BLaER1 (cell line): ENCODE data around the gene NAV2.

Experiments used
- H3K27ac ChIP-seq: shearing (Covaris generic); formaldehyde crosslinking; 2 replicates; pipeline ENCODE4 v1.8.1; 2022
- H3K27me3 ChIP-seq: shearing (Covaris generic); formaldehyde crosslinking; 2 replicates; pipeline ENCODE4 v1.8.1; 2022
- H3K36me3 ChIP-seq: shearing (Covaris generic); formaldehyde crosslinking; 2 replicates; pipeline ENCODE4 v1.8.1; 2022
- H3K4me1 ChIP-seq: shearing (Covaris generic); formaldehyde crosslinking; 2 replicates; pipeline ENCODE4 v1.8.1; 2022
- H3K4me2 ChIP-seq: shearing (Covaris generic); formaldehyde crosslinking; 2 replicates; pipeline ENCODE4 v1.8.1; 2022
- H3K4me3 ChIP-seq: shearing (Covaris generic); formaldehyde crosslinking; 2 replicates; pipeline ENCODE4 v1.8.1; 2022
- H3K9ac ChIP-seq: shearing (Covaris generic); formaldehyde crosslinking; 2 replicates; pipeline ENCODE4 v1.8.1; 2022
- H3K9me3 ChIP-seq: shearing (Covaris generic); formaldehyde crosslinking; 2 replicates; pipeline ENCODE4 v1.8.1; 2022
- H4K20me1 ChIP-seq: shearing (Covaris generic); formaldehyde crosslinking; 2 replicates; pipeline ENCODE4 v1.8.1; 2022
- Cebpa-rat ChIP-seq: shearing (Covaris generic); IDR thresholded peaks from 2 replicates; pipeline ENCODE4 v1.8.1; 2022

NAV2 gene

DNA sequence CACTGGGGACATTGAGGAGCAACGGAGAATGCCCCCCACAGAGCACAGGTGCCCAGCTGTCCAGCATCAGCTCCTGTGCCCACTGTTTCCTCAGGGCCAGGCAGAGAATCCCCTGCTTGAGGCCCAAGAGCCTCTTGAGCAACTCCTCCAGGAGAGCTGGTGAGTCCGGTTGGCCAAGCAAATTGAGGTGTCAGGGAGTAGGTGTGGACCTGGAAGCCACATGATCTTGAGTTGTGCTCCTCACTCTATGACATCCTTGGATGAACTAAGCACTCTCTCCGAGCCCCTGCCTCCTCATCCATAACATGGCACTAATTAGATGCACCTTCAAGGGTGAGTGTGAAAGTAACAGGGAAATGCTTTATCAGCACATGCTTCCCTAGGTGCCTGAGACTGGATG is 326.3 kb downstream of the NAV2 start:
- Histone ChIP-seq H3K4me3 (no peak overlapping the region), H3K9me3 (no peaks in the 10 kb centered on the region), H3K27ac (no peak overlapping the region), H4K20me1 (no peaks in the 10 kb centered on the region), H3K27me3 (no peaks in the 10 kb centered on the region), H3K4me2 (no peak overlapping the region), H3K36me3 (no peaks in the 10 kb centered on the region), H3K9ac (no peak overlapping the region), H3K4me1 (peaks cover 15% of the 10 kb centered on the region)
- TF ChIP-seq Cebpa-rat = no peak

DNA sequence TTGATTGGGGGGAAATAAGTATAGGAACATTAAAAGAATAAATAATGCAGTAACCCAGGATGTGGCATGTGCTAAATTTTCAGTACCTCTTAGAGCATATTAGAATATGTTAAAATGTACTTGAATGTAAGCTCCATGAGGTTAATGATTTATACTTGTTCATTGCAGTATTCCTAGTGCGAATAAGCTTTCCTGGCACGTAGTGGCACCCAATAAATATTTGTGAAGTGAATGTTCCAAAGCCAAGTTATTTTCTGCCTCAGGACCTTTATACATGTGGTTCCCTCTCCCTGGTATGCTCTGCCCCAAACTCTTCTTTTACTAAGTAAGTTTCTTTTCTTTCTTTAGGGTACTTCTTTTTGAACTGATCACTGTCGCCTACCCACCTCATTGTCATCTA is 328.9 kb downstream of the NAV2 start:
- no peaks in the 10 kb centered on the region for H3K36me3 ChIP-seq
- H3K4me1 ChIP-seq = peaks cover 40% of the 10 kb centered on the region
- TF ChIP-seq Cebpa-rat = no peak
- no peaks in the 10 kb centered on the region for H3K9me3 ChIP-seq
- no peak overlapping the region for H3K9ac ChIP-seq
- no peaks in the 10 kb centered on the region for H3K27me3 ChIP-seq
- no peaks in the 10 kb centered on the region for H4K20me1 ChIP-seq
- H3K4me3 ChIP-seq = no peak overlapping the region
- no peak overlapping the region for H3K4me2 ChIP-seq
- no peak overlapping the region for H3K27ac ChIP-seq

DNA sequence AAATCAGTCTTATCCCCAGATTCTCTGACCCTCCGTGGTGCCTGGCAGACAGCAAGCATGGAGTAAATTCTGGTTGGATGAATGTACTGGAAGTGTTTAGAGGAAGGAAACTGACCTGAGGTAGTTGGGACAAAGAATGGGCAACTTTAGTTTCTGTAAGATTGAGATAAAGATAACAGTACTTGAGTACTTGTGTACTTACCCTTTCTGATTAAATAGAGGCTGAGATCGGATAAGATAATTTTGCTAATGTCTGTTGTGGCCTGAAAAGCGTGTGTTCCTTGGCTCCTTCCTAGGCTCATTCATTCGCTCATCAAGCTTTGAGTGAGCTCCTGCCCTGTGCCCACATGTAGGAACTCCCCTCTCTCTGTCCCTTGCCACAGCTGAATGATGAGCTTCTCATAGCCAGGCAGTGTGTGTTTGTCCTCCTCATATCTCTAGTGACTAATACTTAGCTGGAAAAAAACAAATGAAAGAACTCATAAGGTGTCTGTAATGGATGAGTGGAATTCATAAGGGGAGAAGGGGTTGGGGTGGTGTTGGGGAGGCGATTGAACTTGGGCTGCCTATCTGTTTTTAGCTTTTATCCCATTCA is 329.5 kb downstream of the NAV2 start:
- Histone ChIP-seq H3K4me2 (peak overlapping the region; percentile 11; the same call in 1 of the 2 replicates), H3K36me3 (no peaks in the 10 kb centered on the region), H3K9me3 (no peaks in the 10 kb centered on the region), H3K9ac (no peak overlapping the region), H3K27ac (no peak overlapping the region), H3K27me3 (no peaks in the 10 kb centered on the region), H3K4me3 (no peak overlapping the region), H3K4me1 (peaks cover 47% of the 10 kb centered on the region), H4K20me1 (no peaks in the 10 kb centered on the region)
- TF ChIP-seq Cebpa-rat = no peak

DNA sequence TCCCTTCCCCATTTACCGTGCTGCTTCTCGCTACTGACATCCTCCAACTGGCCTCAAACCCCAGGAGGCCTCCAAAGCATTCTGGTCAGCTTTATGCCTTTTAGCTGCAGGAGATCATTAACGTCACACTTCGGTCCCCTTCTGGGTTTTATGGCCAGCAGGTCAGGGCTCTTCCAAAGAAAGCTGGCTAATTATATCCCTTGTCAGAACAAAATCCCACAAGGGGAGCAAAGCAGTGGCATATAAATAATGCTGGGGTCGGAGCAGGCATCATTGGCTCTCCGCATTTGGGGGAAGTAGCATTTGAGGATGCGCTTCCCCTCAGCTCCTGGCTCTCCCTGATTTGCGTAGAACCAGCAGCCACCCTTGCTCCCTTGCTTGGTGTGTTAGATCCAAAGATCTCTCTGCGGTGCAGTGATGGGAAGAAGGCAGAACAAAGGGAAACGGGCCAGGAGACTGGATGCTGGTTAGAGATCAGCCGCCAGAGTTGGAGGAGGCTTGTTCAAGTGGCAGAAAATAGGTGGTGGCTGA is 330.2 kb downstream of the NAV2 start:
- no peaks in the 10 kb centered on the region for H3K9me3 ChIP-seq
- peak overlapping the region; percentile 11; the same call in 1 of the 2 replicates for H3K4me2 ChIP-seq
- no peak overlapping the region for H3K4me3 ChIP-seq
- H3K36me3 ChIP-seq = no peaks in the 10 kb centered on the region
- H3K9ac ChIP-seq = no peak overlapping the region
- no peaks in the 10 kb centered on the region for H3K27me3 ChIP-seq
- no peak for TF ChIP-seq Cebpa-rat
- no peak overlapping the region for H3K27ac ChIP-seq
- H3K4me1 ChIP-seq = peaks cover 50% of the 10 kb centered on the region
- H4K20me1 ChIP-seq = no peaks in the 10 kb centered on the region

DNA sequence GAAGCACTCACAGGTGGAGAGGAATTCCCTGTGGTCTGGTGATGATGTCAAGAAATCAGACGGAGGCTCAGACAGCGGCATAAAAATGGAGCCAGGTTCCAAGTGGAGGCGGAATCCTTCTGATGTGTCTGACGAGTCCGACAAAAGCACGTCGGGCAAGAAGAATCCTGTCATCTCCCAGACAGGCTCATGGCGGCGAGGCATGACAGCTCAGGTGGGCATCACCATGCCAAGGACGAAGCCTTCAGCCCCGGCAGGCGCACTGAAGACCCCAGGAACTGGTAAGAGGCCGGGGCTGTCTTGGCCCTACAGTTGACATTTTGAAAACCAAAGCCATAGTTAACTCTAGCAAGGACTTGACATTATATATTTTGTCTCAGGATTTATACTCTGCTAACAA is 331.4 kb downstream of the NAV2 start:
- no peak overlapping the region for H3K27ac ChIP-seq
- H3K36me3 ChIP-seq = no peaks in the 10 kb centered on the region
- peaks cover 53% of the 10 kb centered on the region for H3K4me1 ChIP-seq
- H3K9ac ChIP-seq = no peak overlapping the region
- no peak overlapping the region for H3K4me3 ChIP-seq
- no peak for TF ChIP-seq Cebpa-rat
- H3K4me2 ChIP-seq = peak overlapping the region; percentile 57; the same call in 1 of the 2 replicates
- H4K20me1 ChIP-seq = no peaks in the 10 kb centered on the region
- H3K27me3 ChIP-seq = no peaks in the 10 kb centered on the region
- no peaks in the 10 kb centered on the region for H3K9me3 ChIP-seq

DNA sequence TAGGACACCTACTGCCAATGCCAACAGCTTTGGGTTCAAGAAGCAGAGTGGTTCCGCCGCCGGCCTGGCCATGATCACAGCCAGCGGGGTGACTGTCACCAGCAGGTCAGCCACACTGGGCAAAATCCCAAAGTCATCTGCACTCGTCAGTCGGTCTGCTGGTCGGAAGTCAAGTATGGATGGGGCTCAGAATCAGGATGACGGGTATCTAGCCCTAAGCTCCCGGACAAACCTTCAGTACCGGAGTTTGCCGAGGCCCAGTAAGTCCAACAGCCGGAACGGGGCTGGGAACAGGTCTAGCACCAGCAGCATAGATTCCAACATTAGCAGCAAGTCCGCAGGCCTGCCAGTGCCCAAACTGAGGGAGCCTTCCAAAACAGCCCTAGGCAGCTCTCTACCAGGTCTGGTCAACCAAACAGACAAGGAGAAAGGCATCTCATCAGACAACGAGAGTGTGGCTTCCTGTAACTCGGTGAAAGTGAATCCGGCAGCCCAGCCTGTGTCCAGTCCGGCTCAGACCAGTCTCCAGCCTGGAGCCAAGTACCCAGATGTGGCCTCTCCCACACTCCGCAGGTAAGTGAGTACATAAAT is 332.6 kb downstream of the NAV2 start:
- no peak overlapping the region for H3K27ac ChIP-seq
- no peak overlapping the region for H3K9ac ChIP-seq
- H3K27me3 ChIP-seq = no peaks in the 10 kb centered on the region
- H3K4me2 ChIP-seq = peak overlapping the region; percentile 57
- no peaks in the 10 kb centered on the region for H3K9me3 ChIP-seq
- no peaks in the 10 kb centered on the region for H4K20me1 ChIP-seq
- H3K4me3 ChIP-seq = no peak overlapping the region
- H3K36me3 ChIP-seq = no peaks in the 10 kb centered on the region
- no peak for TF ChIP-seq Cebpa-rat
- H3K4me1 ChIP-seq = peaks cover 59% of the 10 kb centered on the region

DNA sequence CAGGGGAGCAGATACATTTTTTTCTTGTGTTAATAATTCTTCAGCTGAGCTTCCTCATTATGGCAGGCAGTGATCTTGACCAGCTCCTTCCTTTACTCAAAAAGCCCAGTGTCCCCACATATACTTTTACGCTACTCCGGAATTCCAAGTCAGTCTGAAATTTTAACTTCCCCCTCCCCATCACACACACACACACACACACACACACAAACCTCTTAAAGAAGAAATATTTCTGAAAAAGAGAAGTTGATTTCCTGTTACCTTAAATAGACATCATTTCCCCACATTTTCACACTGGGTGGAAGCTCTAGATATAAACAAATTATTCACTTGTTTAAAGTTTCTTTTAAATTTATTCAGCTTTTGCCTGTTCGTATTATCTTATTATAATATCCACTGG is 333.8 kb downstream of the NAV2 start:
- no peak overlapping the region for H3K4me3 ChIP-seq
- no peaks in the 10 kb centered on the region for H3K36me3 ChIP-seq
- no peaks in the 10 kb centered on the region for H4K20me1 ChIP-seq
- H3K9ac ChIP-seq = no peak overlapping the region
- peaks cover 59% of the 10 kb centered on the region for H3K4me1 ChIP-seq
- H3K4me2 ChIP-seq = peak overlapping the region; percentile 57
- TF ChIP-seq Cebpa-rat = no peak
- H3K9me3 ChIP-seq = no peaks in the 10 kb centered on the region
- H3K27ac ChIP-seq = no peak overlapping the region
- no peaks in the 10 kb centered on the region for H3K27me3 ChIP-seq

DNA sequence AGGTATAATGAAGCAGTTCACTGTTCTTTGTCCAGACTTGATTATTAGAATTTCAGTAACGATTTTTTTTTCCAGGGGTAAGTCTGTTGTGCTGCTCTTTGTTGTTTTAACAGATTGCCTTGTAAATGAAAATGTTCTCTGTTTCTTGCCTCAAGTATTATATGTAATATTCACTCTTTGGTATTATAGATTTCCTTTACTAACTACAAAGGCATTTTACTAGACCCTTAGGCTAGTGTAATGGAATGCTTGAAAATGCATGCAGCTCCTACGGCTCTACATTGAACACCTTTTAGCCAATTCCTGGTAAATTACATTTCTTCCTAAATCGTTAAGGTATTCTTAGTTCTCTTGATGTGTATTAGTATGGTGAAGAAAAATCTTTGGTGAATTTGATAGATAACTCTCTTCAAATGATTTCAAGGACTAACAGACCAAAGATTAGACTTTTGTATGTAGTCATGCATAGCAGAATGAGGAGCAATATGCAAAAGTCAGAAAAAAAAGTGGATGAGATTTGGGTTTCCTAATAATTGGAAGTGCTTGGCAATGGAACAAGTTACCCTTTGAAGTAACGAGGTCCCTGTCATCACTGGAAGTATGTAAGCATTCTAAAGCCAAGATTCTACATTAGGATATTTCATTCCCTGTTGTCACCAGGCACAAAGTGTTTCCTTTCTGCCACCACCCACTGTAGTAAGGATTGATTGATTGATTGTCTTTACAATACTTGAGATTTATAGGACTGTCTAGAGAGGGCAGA is 334.6 kb downstream of the NAV2 start:
- Histone ChIP-seq H3K9me3 (no peaks in the 10 kb centered on the region), H3K9ac (no peak overlapping the region), H3K27ac (no peak overlapping the region), H3K36me3 (no peaks in the 10 kb centered on the region), H3K4me2 (peak overlapping the region; percentile 57), H3K4me1 (peaks cover 58% of the 10 kb centered on the region), H3K4me3 (no peak overlapping the region), H4K20me1 (no peaks in the 10 kb centered on the region), H3K27me3 (no peaks in the 10 kb centered on the region)
- no peak for TF ChIP-seq Cebpa-rat

DNA sequence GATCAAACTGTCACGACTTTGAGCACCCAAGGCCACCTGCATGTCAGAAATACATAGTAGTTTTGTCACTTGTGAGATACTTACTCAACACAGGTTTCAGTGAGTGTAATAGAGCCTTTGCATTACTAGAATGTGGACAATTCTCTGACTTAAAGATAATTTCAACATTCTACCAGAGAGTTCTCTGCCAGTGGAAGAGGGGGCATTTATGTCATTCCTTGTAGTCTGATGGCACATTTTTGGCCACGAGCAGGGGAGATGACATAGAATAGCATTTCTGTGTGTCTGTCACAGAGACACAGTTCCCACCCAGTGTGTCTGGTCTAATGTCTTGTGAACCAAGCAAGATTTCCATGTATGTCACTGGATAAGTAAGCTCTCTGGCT is 335.1 kb downstream of the NAV2 start:
- Histone ChIP-seq H3K4me3 (no peak overlapping the region), H3K27me3 (no peaks in the 10 kb centered on the region), H3K4me1 (peaks cover 52% of the 10 kb centered on the region), H3K4me2 (no peak overlapping the region), H3K27ac (no peak overlapping the region), H3K9ac (no peak overlapping the region), H4K20me1 (no peaks in the 10 kb centered on the region), H3K36me3 (no peaks in the 10 kb centered on the region), H3K9me3 (no peaks in the 10 kb centered on the region)
- no peak for TF ChIP-seq Cebpa-rat

DNA sequence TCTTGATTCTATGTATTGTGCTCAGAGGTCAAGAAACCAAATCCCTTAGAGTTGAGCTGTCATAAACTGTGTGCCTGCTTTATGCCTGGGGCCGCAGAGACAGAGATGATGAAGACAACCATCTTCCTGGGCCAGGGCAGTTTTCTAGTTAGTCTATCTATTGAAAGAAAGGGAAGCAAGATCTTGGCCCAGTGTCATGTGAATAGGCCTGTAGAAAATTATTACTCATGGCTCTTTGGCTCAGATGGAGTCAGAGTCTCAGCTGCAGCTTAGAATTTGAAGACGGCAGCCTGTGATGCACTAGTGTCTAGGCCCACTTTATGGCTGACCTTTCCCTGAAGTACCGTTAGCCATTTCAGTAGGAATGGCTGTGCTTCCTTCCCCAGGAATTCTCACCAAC is 335.6 kb downstream of the NAV2 start:
- H3K4me1 ChIP-seq = peaks cover 47% of the 10 kb centered on the region
- no peak overlapping the region for H3K4me2 ChIP-seq

More for the DNA sequence above, 335.6 kb downstream of the NAV2 start:
- no peak for TF ChIP-seq Cebpa-rat
- no peaks in the 10 kb centered on the region for H3K27me3 ChIP-seq
- no peaks in the 10 kb centered on the region for H3K9me3 ChIP-seq
- no peaks in the 10 kb centered on the region for H4K20me1 ChIP-seq
- no peak overlapping the region for H3K4me3 ChIP-seq
- H3K36me3 ChIP-seq = no peaks in the 10 kb centered on the region
- no peak overlapping the region for H3K9ac ChIP-seq
- no peak overlapping the region for H3K27ac ChIP-seq
